Lower lobe of right lung (tissue), 2 donors: ENCODE data around the gene GLT6D1. TPM values are rescaled to one million over a fixed set of nuclear protein-coding genes. Genes with fewer than 3 reads are reported as not detected.

ENCODE experiments used
- ATAC-seq, 2 donors: fragments of 200-7000 bp; cut with Tn5 transposase; one replicate each; pipeline ENCODE4 v1.9.1; 2020 to 2022; ENCODE audit warnings: mild to moderate bottlenecking in 2 of 2, moderate library complexity in 2 of 2
- DNase-seq: peaks from one replicate; pipeline ENCODE4 v3.0.0-alpha.2; 2020
- H3K27ac ChIP-seq: fragments of 200-600 bp; one replicate; pipeline ENCODE4 v1.8.0; 2022
- H3K27me3 ChIP-seq: fragments of 200-600 bp; one replicate; pipeline ENCODE4 v1.8.0; 2022; ENCODE audit warnings: low read depth
- H3K36me3 ChIP-seq: fragments of 200-600 bp; one replicate; pipeline ENCODE4 v1.8.0; 2022; ENCODE audit warnings: mild to moderate bottlenecking
- H3K4me1 ChIP-seq: fragments of 200-600 bp; one replicate; pipeline ENCODE4 v1.8.0; 2022
- H3K4me3 ChIP-seq: fragments of 200-600 bp; one replicate; pipeline ENCODE4 v1.8.0; 2022; ENCODE audit warnings: mild to moderate bottlenecking
- H3K9me3 ChIP-seq: fragments of 200-600 bp; one replicate; pipeline ENCODE4 v1.8.0; 2022
- CTCF ChIP-seq: fragments of 200-600 bp; IDR thresholded peaks from one replicate; pipeline ENCODE4 v1.8.0; 2022; ENCODE audit warnings: antibody characterized with exemption, mild to moderate bottlenecking
- intact Hi-C: fragments of 100-400 bp; cut with DNase I; formaldehyde crosslinking; loops from one replicate; pipeline ENCODE4 v1.11.0; 2022
- total RNA-seq: library from RNA; stranded (reverse); fragmentation: NEBNext Ultra II Directional; extraction: Animal tissue kit (Norgen Biotek cat#: 25700); gene quantifications from one replicate; pipeline ENCODE4 v1.2.1, GENCODE V29; 2021
- donor health status: DM: no; HTN: yes; CAD: no; lungs with severe emphysema.

Gene GLT6D1
- total RNA-seq, 1 donor from 2014 or later, result not detected

- Histone ChIP-seq H3K4me1 (no peaks in the 10 kb centered on the region), H3K36me3 (no peaks in the 10 kb centered on the region), H3K27ac (no peak overlapping the region), H3K9me3 (no peaks in the 10 kb centered on the region), H3K4me3 (no peak overlapping the region), H3K27me3 (peaks cover 21% of the 10 kb centered on the region)
- ATAC-seq, result no peak
- intact Hi-C loops, result no loop called here
- no peak for DNase-seq
- no peak for TF ChIP-seq CTCF
Measured at GRCh38 chr9:135618866-135619598, 20.3 kb downstream of the GLT6D1 start.

GRCh38 chr9:135617991-135618411 lies 21.3 kb downstream of the GLT6D1 start:
- peaks cover 24% of the 10 kb centered on the region for H3K27me3 ChIP-seq
- H3K36me3 ChIP-seq, result no peaks in the 10 kb centered on the region

GRCh38 chr9:135617538-135617900 lies 21.8 kb downstream of the GLT6D1 start:
- no peak overlapping the region for H3K4me3 ChIP-seq
- no peak overlapping the region for H3K27ac ChIP-seq
- H3K9me3 ChIP-seq, result no peaks in the 10 kb centered on the region
- H3K4me1 ChIP-seq, result no peaks in the 10 kb centered on the region
- intact Hi-C loops, result no loop called here
- no peak for DNase-seq
- ATAC-seq, result no peak
- H3K27me3 ChIP-seq, result peaks cover 24% of the 10 kb centered on the region
- no peaks in the 10 kb centered on the region for H3K36me3 ChIP-seq
- TF ChIP-seq CTCF, result no peak

More at GRCh38 chr9:135617991-135618411, 21.3 kb downstream of the GLT6D1 start:
- no peak overlapping the region for H3K27ac ChIP-seq
- DNase-seq (no peak), ATAC-seq (no peak)
- TF ChIP-seq CTCF, result no peak
- H3K9me3 ChIP-seq, result no peaks in the 10 kb centered on the region
- no peaks in the 10 kb centered on the region for H3K4me1 ChIP-seq
- no peak overlapping the region for H3K4me3 ChIP-seq
- intact Hi-C loops, result no loop called here

- H3K4me1 ChIP-seq, result no peaks in the 10 kb centered on the region
- no peak for TF ChIP-seq CTCF
- H3K27ac ChIP-seq, result no peak overlapping the region
- peaks cover 24% of the 10 kb centered on the region for H3K27me3 ChIP-seq
- no peaks in the 10 kb centered on the region for H3K9me3 ChIP-seq
- DNase-seq, result no peak
- no peak overlapping the region for H3K4me3 ChIP-seq
- intact Hi-C loops, result no loop called here
- ATAC-seq, result no peak
- H3K36me3 ChIP-seq, result no peaks in the 10 kb centered on the region
Measured at GRCh38 chr9:135616619-135617537, 22.5 kb downstream of the GLT6D1 start.

GRCh38 chr9:135615666-135616618 lies 23.4 kb downstream of the GLT6D1 start:
- no peak overlapping the region for H3K27ac ChIP-seq
- intact Hi-C loops, result no loop called here
- no peak for TF ChIP-seq CTCF
- ATAC-seq (no peak), DNase-seq (no peak)
- H3K27me3 ChIP-seq, result peaks cover 24% of the 10 kb centered on the region
- H3K9me3 ChIP-seq, result no peaks in the 10 kb centered on the region
- H3K36me3 ChIP-seq, result no peaks in the 10 kb centered on the region
- no peak overlapping the region for H3K4me3 ChIP-seq
- no peaks in the 10 kb centered on the region for H3K4me1 ChIP-seq
